NCI-H345 treated with DMSO at 0.1 percent for 48 hours (cell line): ENCODE results near the gene RNF212.

ENCODE experiments used
- DNase-seq: peaks from one replicate; lab custom pipeline; 2025; ENCODE audit not compliant: unreplicated experiment; lab: John Stamatoyannopoulos, UW

The RNF212 gene

DNA sequence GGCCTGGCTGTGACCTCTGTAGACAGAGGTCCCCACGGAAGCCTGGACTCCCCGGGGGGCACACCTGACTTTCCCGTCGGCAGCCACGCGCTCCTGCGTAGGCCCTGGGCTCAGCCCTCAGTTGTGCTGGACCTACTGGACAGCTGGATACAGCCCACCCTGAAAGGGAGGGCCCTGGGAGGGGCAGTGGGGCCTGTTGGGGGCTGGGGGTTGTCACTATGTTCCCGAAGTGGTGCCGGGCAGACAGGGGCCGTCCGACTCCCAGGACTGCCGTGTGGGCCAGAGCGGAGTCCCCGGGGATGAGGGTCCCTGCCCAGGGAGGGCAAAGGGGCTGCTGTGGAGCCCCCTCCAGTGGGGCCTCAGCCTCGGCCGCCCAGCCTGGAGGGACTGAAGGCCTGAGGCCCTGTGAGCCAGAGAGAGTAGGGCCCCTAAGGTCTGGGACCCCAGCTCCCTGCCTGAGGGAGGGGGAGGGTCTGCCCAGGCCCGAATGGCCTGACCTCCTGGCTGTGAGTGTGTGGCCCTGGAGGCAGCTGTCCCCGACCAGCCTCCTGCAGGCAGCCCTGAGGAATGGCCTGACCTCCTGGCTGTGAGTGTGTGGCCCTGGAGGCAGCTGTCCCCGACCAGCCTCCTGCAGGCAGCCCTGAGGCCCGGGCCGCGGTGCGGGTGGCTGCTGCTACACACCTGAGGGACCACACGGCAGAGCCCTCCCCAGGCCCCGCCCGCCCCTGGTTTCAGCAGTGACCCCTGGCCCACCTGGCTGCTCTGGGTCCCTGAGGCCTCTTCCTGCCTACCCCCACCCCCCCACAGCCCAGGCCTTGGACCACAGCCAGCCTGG, 76.2 kb downstream of the RNF212 start:
- DNase-seq = no peak

DNA sequence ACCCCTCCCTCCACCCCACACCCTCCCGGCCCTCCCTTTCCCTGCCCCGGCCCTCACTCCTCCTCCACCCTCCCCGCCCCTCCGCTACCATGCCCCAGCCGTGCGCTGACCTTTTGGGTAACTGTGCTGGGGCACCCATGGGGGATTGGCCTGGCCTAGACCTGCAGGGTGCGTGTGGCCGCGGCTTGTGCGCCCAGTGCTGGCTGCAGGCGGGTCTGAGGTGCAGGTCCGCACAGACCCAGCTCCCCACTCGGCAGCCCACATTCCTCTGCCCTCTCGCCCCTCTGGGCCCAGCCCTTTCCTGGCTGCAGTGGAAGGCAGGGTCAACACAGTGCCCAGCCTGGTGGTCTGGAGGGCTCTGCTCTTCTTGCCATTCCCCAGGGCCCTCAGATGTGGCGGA, 77.3 kb downstream of the RNF212 start:
- no peak for DNase-seq

DNA sequence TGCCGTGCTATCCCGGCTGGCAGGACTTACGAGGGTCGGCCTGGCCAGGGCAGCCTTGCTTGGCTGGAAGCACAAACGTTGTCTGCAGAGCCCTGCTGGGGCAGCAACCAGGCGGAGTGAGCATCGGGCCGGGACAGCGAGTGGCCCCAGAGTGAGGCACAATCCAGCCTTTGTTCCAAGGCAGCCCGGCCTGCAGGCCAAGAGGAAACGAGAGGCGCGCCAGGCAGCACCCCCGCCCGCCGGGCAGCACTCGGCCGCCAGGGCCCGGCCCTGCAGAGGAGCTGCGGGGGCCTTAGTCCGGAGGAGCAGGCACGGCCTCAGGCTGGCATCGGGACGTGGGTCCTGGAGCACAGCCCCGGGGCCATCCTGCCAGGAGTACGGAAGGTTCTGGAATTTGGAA, 77.9 kb downstream of the RNF212 start:
- DNase-seq = no peak

DNA sequence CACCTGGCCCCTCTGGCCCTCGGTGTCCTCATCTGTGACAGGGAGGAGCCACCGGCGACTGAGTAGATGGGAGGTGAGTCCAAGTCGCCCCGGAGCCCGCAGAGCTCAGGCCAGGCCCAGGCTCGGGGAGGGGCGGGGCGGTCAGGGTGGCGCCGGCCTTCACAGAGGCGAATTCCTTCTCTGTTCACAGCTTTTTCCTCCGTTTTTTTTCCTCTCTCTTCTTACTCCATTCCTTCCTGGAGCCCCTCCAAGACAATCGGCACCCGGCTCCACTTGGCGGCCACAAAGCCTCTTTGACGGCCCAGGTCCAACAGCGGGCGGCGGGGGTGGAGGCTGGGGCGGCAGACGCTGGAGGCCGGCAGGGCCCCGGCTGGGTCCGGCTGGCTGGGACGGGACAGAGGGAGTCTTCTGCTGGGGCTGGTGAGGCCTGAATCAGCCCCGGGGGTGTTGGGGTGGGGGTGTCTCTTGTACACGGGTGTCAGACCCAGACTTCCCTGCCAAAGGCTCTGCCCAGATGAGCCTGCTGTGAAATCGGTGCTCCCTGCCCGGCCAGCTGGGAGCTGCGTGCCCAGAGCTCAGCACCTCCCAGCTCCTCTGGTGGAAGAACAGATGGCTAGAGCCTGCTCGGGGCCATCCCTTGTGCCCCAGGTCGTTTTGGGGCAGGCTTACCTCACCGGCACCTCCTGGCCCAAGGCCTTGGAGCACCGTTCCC, 79.4 kb downstream of the RNF212 start:
- DNase-seq = no peak

DNA sequence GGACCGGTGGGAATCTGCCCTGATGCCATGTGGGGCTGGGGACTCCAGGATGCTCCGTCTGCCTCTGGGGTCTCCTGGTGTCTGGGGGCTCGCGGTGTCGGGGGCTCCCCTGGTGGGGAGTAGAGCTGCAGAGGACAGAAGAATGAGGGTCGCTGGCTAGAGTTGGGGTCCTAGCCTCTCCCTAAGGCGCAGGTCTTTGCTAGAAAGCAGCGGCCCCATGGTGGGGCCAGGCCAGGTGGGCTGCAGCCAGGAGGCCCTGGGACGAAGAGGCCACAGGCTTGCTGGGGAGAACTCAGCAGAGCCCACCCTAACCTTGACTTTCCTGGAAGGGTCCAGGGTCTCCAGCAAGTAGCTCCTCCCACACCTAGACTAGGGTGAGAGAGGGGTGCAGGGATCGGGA, 80.5 kb downstream of the RNF212 start:
- DNase-seq = no peak

DNA sequence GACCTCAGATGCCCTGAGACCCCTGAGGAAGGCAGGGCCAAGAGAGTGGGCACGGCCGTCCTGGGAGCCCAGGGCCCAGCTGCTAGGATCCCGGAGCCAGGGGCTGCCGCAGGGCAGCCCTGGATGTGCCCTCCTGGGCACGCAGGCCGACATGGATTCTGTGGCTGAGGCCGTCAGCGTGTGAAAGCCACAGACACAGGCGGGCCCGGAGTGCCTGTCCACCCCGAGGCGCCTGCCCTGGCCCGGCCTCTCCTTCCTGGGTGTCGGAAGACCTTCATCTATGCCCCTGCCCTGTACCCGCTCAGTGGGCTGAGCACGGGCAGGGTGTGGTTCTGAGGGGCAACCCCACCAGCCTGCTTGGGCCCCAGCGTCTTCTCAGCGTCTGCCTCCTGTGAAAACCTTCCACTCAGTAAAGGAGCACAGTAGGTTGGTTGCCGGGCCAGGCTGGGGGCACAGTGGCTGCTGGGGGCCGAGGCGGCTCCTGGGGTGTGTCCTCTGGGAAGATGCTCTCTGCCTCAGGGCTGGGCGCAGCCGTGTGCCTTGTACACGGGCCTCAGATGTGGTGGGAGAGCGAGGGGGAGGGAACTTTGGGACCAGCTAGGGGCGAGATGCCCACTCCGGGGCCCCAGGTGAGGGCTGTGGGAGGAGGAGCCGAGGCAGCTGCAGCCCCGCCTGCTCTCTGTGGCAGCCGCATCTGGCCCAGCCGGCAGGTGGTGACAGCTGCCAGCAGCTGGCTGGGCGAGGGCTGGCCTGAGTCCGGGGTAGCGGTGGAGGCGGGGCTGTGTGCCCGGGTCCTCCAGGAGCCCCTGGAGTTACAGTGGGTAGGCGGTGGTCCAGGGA, 81.2 kb downstream of the RNF212 start:
- no peak for DNase-seq

DNA sequence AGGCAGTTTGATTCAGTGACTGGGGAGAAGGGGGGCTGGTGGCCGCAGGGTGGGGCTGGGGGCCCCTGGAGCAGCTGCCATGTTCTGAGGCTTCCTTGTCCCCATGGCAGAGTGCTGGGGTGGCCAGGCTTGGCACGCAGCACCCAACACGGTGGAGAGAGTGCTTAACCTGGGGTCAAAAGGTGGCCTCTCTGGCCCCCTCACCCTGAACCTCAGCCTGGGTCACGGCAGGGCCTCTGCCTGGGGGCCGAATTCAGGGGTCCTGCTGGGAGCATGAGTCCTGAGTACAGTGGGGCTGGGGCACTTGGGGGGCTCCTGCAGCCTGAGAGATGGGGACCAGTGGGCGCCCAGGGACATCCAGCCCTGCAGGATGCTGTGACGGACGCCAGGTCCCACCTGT, 82.0 kb downstream of the RNF212 start:
- no peak for DNase-seq

DNA sequence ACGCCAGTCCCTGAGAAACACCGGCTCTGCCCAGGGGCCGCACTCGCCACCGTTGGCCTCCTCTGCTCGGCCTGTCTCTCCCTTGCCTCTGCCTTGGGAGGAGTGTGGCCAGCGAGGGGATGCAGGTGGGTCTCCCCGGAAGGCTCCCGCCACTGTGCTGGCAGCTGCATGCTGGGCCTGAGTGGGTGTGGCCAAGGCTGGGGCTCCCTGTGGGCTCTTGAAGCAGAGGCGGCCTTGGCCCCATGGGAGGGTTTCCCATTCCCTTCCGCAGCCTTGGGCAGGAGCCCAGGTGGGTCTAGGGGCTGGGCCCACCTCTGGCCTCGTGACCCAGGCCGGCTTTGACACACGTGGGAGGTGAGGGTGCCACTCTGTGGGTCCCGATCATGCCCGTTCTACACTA, 82.8 kb downstream of the RNF212 start:
- no peak for DNase-seq

DNA sequence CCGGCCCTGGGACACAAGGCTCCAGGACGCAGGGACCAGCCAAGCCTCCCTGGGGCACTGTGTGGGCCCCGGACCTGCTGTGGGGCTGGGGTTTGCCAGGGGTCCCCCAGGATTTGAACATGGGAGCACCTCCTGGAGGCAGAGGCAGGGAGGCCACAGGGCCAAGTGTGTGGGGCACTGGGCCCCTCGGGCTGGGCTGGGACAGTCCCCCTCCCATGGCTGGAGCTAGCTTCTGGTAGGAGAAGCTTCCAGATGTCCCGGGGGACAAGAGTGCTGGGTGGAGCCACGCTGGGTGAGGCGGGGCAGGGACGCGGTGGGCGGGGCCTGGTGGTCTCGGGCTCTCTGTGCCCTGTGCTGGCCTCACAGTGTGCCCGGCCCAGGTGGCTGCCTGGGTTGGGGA, 83.3 kb downstream of the RNF212 start:
- DNase-seq = no peak

DNA sequence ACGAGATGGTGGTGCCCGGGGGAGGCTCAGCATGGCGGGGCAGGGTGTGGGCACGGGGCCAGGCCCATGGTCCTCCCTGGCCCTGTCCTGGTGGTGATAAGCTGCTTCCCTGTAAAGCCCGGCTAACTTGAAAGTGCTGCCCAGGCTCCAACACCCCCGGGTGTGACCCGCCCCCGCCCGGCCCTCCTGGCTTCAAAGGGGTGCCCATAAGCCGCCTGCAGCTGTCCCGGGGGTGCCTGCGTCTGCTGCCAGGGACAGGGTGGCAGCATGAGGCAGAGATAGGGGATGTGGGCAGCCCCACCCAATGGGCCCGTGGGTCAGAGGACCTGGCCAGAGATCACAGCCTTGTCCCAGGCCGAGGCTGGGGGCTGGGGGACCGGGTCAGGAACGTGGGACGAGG, 83.8 kb downstream of the RNF212 start:
- DNase-seq = no peak

DNA sequence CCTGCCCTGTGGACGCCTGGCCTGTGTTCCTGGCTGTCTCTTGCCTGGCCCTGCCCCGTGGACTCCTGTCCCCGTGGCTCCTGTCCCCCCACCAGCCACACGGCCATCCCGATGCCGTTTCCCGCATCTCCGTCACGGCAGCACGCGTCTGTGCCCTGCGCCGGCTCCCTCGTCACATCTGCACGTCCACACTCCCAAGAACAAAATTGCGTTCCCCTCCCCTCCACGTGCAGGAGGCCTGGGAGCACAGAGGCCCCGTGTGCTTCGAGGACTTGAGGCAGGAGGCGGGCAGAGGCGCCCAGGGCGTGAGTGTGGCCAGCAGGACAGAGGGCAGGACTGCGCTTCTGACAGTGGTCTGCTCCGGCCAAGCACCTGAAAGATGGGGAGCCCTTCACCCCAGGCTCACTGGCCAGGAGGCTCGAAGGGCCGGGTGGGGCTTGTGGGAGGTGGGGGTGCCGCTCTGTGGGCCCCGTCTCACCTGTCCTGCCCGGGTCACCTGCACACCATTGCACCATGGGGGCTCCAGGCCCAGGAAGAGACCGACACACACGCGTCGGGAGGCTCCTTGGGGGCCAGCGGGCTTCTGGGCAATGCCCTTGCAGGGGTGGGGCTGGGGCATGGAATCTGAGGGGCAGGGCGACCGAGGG, 84.7 kb downstream of the RNF212 start:
- no peak for DNase-seq

DNA sequence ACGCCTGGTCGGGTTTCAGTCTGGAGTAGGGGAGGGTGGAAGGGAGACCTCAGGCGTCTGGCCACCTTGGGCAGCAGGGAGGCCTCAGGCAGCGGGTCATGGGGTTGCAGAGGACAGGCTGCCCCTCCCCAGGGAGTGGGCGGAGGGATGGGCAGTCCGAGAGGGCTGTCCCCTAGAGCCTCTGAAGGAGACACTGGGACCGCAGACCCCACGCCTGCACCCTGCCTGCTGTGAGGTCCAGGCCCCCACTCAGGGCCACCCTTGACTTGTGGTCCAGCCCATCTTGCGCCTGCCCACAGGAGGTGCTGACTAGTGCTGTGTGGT, 85.5 kb downstream of the RNF212 start:
- DNase-seq = no peak

DNA sequence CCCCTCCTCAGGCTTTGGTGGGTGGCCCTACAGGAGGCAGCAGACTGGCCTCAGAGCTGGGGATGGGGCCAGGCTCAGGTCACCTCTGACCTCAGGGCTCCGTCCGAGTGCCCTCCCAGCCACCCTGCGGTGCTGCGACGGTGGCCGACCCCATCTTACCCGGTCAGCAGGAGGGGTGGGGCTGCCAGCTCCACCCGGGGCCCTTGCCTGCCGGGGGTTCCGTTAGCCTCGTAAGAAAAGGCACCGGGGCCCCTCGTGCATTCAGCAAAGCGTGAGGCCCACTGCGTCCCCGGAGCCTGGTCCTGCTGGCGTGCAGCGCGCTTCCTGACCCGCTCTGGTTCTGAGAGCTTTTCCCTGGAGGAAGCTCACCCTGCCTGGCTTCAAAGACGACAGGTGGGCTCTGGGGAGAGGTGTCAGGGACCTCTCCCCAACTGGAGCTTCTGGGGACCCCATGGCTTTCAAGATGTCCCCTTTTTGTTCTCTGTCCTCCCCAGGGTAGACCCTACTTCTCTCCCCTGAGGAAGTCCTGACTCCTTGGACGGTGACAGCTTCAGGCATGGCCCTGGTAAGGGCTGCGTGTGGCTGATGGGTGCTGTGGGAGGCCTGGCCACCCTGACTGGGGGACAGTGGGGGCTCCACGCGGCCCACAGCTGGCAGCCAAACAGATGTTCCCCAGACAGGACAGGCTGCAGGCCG, 86.0 kb downstream of the RNF212 start:
- no peak for DNase-seq

DNA sequence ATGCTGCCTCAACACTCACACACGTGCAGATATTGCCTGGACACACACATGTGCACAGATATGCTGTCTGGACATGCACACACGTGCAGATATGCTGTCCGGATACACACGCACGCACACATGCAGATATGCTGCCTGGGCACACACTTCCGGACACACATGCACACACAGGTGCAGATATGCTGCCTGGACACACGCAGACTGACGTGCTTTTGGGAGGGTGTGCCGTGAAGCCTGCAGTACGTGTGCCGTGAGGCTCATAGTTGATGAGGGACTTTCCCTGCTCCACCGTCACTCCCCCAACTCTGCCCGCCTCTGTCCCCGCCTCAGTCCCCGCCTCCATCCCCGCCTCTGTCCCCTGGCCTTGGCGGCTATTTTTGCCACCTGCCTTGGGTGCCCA, 87.2 kb downstream of the RNF212 start:
- no peak for DNase-seq

DNA sequence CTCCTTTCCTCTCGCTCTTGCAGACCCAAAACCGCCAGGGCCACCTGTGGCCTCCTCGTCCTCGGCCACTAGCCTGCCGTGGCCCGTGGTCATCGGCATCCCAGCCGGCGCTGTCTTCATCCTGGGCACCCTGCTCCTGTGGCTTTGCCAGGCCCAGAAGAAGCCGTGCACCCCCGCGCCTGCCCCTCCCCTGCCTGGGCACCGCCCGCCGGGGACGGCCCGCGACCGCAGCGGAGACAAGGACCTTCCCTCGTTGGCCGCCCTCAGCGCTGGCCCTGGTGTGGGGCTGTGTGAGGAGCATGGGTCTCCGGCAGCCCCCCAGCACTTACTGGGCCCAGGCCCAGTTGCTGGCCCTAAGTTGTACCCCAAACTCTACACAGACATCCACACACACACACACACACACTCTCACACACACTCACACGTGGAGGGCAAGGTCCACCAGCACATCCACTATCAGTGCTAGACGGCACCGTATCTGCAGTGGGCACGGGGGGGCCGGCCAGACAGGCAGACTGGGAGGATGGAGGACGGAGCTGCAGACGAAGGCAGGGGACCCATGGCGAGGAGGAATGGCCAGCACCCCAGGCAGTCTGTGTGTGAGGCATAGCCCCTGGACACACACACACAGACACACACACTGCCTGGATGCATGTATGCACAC, 88.3 kb downstream of the RNF212 start:
- DNase-seq = no peak

DNA sequence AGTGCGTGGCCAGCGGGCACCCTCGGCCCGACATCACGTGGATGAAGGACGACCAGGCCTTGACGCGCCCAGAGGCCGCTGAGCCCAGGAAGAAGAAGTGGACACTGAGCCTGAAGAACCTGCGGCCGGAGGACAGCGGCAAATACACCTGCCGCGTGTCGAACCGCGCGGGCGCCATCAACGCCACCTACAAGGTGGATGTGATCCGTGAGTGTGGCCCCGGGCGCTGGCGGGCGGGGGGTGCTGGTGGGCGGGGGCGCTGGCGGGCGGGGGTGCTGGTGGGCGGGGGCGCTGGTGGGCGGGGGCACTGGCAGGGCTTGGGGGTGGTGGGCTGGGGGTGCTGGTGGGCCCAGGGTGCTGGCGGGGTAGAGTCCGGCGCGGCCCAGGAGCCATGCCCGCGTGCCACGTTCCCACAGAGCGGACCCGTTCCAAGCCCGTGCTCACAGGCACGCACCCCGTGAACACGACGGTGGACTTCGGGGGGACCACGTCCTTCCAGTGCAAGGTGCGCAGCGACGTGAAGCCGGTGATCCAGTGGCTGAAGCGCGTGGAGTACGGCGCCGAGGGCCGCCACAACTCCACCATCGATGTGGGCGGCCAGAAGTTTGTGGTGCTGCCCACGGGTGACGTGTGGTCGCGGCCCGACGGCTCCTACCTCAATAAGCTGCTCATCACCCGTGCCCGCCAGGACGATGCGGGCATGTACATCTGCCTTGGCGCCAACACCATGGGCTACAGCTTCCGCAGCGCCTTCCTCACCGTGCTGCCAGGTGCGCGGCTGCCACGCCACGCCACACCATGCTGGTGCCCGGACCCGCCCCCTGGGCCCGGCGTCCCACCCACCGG, 89.2 kb downstream of the RNF212 start:
- DNase-seq = no peak

DNA sequence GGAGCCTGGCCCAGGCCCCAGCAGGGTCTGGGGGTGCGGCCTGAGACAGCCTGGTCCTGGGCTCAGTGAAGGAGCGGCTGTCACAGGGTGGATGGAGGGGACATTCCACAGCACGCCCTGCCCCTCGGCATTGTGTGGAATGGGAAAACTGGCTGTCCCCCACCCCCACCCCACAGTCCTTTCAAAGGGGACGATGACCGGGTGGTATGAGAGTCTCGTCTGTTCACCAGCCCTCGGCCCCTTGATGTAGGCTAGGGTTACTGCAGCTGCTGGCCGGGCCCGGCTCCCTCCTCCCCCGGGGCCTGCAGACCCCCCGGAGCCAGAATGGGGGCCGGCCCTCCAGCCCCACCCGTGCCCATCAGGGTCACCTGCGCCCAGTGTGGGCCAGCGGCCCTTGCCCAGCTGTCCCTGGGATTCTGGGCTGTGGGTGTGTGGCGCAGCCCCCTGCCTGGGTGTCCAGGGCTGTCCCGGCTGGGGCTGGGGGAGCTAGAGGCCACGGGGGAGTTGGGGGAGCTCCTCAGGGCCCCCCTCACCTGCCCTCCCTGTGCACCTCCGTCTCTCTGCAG, 90.2 kb downstream of the RNF212 start:
- DNase-seq = no peak

DNA sequence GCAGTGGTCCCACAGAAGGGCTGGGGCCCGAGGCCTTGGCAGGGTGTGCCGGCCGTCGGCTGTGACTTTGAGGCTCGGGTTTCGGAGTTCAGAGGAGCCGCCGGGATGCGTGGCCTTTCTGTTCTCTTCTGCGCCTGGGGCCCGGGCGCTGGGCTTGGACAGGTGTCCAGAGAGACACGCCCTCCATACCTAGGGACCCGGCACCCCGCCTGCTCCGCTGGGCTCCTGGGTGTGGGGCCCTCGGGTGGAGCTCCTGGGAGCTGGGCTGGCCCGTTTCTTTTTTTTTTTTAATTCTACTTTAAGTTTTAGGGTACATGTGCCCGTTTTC, 90.7 kb downstream of the RNF212 start:
- DNase-seq = no peak

DNA sequence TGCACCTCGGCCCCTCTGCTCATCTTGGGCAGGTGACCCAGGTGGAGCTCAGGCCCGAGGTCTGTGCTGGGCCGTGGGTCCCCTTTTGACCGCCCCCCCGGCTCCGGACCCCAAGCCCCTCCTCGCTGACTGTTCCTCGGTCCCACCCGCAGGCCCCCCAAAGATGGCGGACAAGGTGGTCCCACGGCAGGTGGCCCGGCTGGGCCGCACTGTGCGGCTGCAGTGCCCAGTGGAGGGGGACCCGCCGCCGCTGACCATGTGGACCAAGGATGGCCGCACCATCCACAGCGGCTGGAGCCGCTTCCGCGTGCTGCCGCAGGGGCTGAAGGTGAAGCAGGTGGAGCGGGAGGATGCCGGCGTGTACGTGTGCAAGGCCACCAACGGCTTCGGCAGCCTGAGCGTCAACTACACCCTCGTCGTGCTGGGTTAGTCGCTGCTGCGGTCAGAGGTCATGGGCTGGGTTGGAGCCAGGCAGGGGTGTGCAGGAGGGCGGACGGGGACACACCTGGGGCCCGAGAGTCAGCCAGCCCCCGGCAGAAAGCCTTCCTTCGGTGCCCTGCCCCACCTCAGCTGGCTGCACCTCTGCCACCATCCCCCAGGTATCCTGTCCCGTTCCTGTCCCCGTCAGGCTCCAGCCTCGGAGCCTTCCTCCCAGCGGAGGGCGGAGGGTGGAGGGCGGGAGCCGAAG, 91.2 kb downstream of the RNF212 start:
- no peak for DNase-seq
